H1 (cell line): ENCODE results near the gene PXN. TPM values are rescaled to one million over a fixed set of nuclear protein-coding genes. Genes with fewer than 3 reads are reported as not detected.

Source experiments
- CTCF ChIA-PET: fragments of 300-600 bp; sonication (Branson Sonifier 250); formaldehyde crosslinking; loops from one replicate; lab custom pipeline; 2021; ENCODE audit not compliant: partially characterized antibody; lab: Charles Lee
- POLR2A ChIA-PET: fragments of 300-600 bp; sonication (Branson Sonifier 250); formaldehyde crosslinking; loops from one replicate; lab custom pipeline; 2021; ENCODE audit warnings: inconsistent platforms; ENCODE audit not compliant: partially characterized antibody; lab: Charles Lee
- DNase-seq, 2 experiments: peaks; one replicate each; pipeline versions ENCODE4 v3.0.0 to v3.0.0-alpha.2; 2010 to 2022; ENCODE audit warnings: low spot score in 2 of 2, low read depth in 1 of 2, mixed read lengths in 1 of 2
- FAIRE-seq: peaks from 2 replicates; lab custom pipeline; 2011; peaks lifted over from hg19 to GRCh38; lab: Jason Lieb, UNC
- H2AFZ ChIP-seq: 2 replicates; pipeline ENCODE4 v1.8.1; 2012; ENCODE audit warnings: low read length, inconsistent platforms
- H2AK5ac ChIP-seq: 2 replicates; pipeline ENCODE4 v1.6.1; 2013; ENCODE audit warnings: low read depth, low read length
- H2BK120ac ChIP-seq: replicated peaks from 2 replicates; pipeline ENCODE3; 2013; ENCODE audit warnings: low read depth, low read length, inconsistent platforms
- H2BK12ac ChIP-seq: 2 replicates; pipeline ENCODE4 v1.6.1; 2013; ENCODE audit warnings: low read depth, low read length
- H2BK15ac ChIP-seq: 2 replicates; pipeline ENCODE4 v1.6.1; 2013; ENCODE audit warnings: low read length
- H2BK20ac ChIP-seq: 2 replicates; pipeline ENCODE4 v1.6.1; 2013; ENCODE audit warnings: low read length
- H2BK5ac ChIP-seq: 2 replicates; pipeline ENCODE4 v1.6.1; 2013; ENCODE audit warnings: low read depth, low read length
- H3K14ac ChIP-seq: 2 replicates; pipeline ENCODE4 v1.6.1; 2013; ENCODE audit warnings: inconsistent platforms; ENCODE audit not compliant: insufficient read length
- H3K18ac ChIP-seq: 2 replicates; pipeline ENCODE4 v1.6.1; 2013; ENCODE audit warnings: low read length; ENCODE audit errors: extremely low read depth
- H3K23ac ChIP-seq: 2 replicates; pipeline ENCODE4 v1.6.1; 2013; ENCODE audit warnings: inconsistent platforms; ENCODE audit not compliant: insufficient read length
- H3K23me2 ChIP-seq: 2 replicates; pipeline ENCODE4 v1.6.1; 2013; ENCODE audit warnings: low read depth, low read length
- H3K27ac ChIP-seq: 2 replicates; pipeline ENCODE4 v1.6.1; 2011; ENCODE audit warnings: low read depth, low read length, inconsistent platforms
- H3K27me3 ChIP-seq, 4 experiments: replicated peaks in 1 of 4; 1 replicate in 1 of 4; 2 replicates in 3 of 4; pipeline versions ENCODE4 v1.6.1 to v1.8.1; 2011 to 2013; ENCODE audit warnings: low read length in 3 of 4, mild to moderate bottlenecking in 3 of 4, inconsistent platforms in 2 of 4, mixed read lengths in 2 of 4, moderate library complexity in 1 of 4; ENCODE audit not compliant: control insufficient read depth in 3 of 4, insufficient read depth in 3 of 4; ENCODE audit errors: extremely low read depth in 1 of 4
- H3K36me3 ChIP-seq, 4 experiments: 2 replicates each; pipeline versions ENCODE4 v1.6.1 to v1.8.1; 2011 to 2013; ENCODE audit warnings: mild to moderate bottlenecking in 4 of 4, low read length in 3 of 4, moderate library complexity in 2 of 4, control low read depth in 1 of 4, inconsistent platforms in 1 of 4; ENCODE audit not compliant: insufficient read depth in 4 of 4, control insufficient read depth in 2 of 4
- H3K4ac ChIP-seq: replicated peaks from 2 replicates; pipeline ENCODE3; 2013; ENCODE audit warnings: low read length, low read depth, mixed read lengths, inconsistent platforms; ENCODE audit not compliant: insufficient read length
- H3K4me1 ChIP-seq, 4 experiments: replicated peaks in 1 of 4; 1 replicate in 1 of 4; 2 replicates in 3 of 4; pipeline versions ENCODE4 v1.6.1 to v1.8.1; 2011 to 2013; ENCODE audit warnings: low read length in 3 of 4, inconsistent platforms in 2 of 4, mixed read lengths in 1 of 4; ENCODE audit not compliant: insufficient read depth in 4 of 4, control insufficient read depth in 3 of 4
- H3K4me2 ChIP-seq, 2 experiments: 2 replicates each; pipeline versions ENCODE4 v1.6.1 to v1.8.1; 2011 to 2013; ENCODE audit warnings: low read depth in 2 of 2, low read length in 2 of 2, control low read depth in 1 of 2, inconsistent platforms in 1 of 2, mild to moderate bottlenecking in 1 of 2; ENCODE audit not compliant: insufficient read depth in 1 of 2
- H3K4me3 ChIP-seq, 4 experiments: fragments of 200-600, 300-600 bp in 1 of 4; sonication (generic), shearing (Covaris generic), sonication (Bioruptor Twin) in 1 of 4; 2 replicates each; pipeline versions ENCODE4 v1.5.1 to v1.8.1; 2011 to 2016; ENCODE audit warnings: low read length in 4 of 4, low read depth in 3 of 4, control low read depth in 2 of 4, inconsistent platforms in 2 of 4, mild to moderate bottlenecking in 2 of 4, mixed read lengths in 1 of 4, moderate library complexity in 1 of 4; ENCODE audit not compliant: insufficient read depth in 2 of 4; ENCODE audit errors: extremely low read depth in 1 of 4
- H3K56ac ChIP-seq: replicated peaks from 2 replicates; pipeline ENCODE3; 2013; ENCODE audit warnings: low read depth, mild to moderate bottlenecking, mixed read lengths, low read length, inconsistent platforms; ENCODE audit not compliant: insufficient read length
- H3K79me1 ChIP-seq: 2 replicates; pipeline ENCODE4 v1.6.1; 2013; ENCODE audit warnings: low read depth, low read length, control low read depth
- H3K79me2 ChIP-seq, 2 experiments: 2 replicates each; pipeline versions ENCODE4 v1.6.1 to v1.8.1; 2012 to 2013; ENCODE audit warnings: low read length in 2 of 2, mild to moderate bottlenecking in 2 of 2, inconsistent platforms in 1 of 2; ENCODE audit not compliant: insufficient read depth in 2 of 2, control insufficient read depth in 1 of 2
- H3K9ac ChIP-seq, 4 experiments: replicated peaks in 1 of 4; 1 replicate in 1 of 4; 2 replicates in 3 of 4; pipeline versions ENCODE4 v1.6.1 to v1.8.1; 2011 to 2013; ENCODE audit warnings: low read depth in 3 of 4, low read length in 3 of 4, control low read depth in 2 of 4, mild to moderate bottlenecking in 2 of 4, moderate library complexity in 2 of 4, inconsistent platforms in 1 of 4; ENCODE audit errors: extremely low read depth in 1 of 4
- H3K9me3 ChIP-seq, 2 experiments: 2 replicates each; pipeline versions ENCODE4 v1.6.1 to v1.8.1; 2012 to 2013; ENCODE audit warnings: mild to moderate bottlenecking in 2 of 2, moderate library complexity in 2 of 2, control low read depth in 1 of 2, inconsistent platforms in 1 of 2, low read depth in 1 of 2, low read length in 1 of 2, mixed read lengths in 1 of 2; ENCODE audit not compliant: insufficient read depth in 2 of 2
- H4K20me1 ChIP-seq, 2 experiments: replicated peaks in 1 of 2; 2 replicates each; pipeline versions ENCODE3 to v1.8.1; 2011 to 2013; ENCODE audit warnings: inconsistent platforms in 2 of 2, low read length in 2 of 2, mild to moderate bottlenecking in 1 of 2; ENCODE audit not compliant: insufficient read depth in 2 of 2, control insufficient read depth in 1 of 2
- H4K5ac ChIP-seq: 2 replicates; pipeline ENCODE4 v1.6.1; 2013; ENCODE audit warnings: low read length, low read depth, mixed read lengths, inconsistent platforms; ENCODE audit not compliant: insufficient read length
- H4K8ac ChIP-seq: 2 replicates; pipeline ENCODE4 v1.8.0; 2013; ENCODE audit warnings: mild to moderate bottlenecking, moderate library complexity, low read length, inconsistent platforms; ENCODE audit not compliant: insufficient read depth; ENCODE audit errors: extremely low read depth
- H4K91ac ChIP-seq: replicated peaks from 2 replicates; pipeline ENCODE3; 2013; ENCODE audit warnings: low read length, mixed read lengths, inconsistent platforms; ENCODE audit not compliant: insufficient read length
- BCL11A ChIP-seq, 2 experiments: IDR thresholded peaks; one replicate each; pipeline ENCODE4 v1.6.1; 2011; ENCODE audit warnings: low read depth in 2 of 2, low read length in 2 of 2, mild to moderate bottlenecking in 2 of 2
- CREB1 ChIP-seq: IDR thresholded peaks from 2 replicates; pipeline ENCODE4 v1.6.1; 2012; ENCODE audit warnings: inconsistent platforms
- EZH2 ChIP-seq: fragments of 200-600 bp; sonication (generic); IDR thresholded peaks from 2 replicates; pipeline ENCODE4 v1.7.1; 2012; ENCODE audit warnings: low read depth, mild to moderate bottlenecking, moderate library complexity, low read length, inconsistent platforms; ENCODE audit not compliant: severe bottlenecking
- JUND ChIP-seq: IDR thresholded peaks from 2 replicates; pipeline ENCODE4 v1.6.1; 2011; ENCODE audit warnings: mild to moderate bottlenecking, improper control_type of control experiment, low read length
- KDM1A ChIP-seq: fragments of 200-600, 300-600 bp; sonication (generic); IDR thresholded peaks from 2 replicates; pipeline ENCODE4 v1.7.1; 2016; ENCODE audit warnings: mild to moderate bottlenecking, low read length, borderline replicate concordance
- POLR2AphosphoS5 ChIP-seq: IDR thresholded peaks from 2 replicates; pipeline ENCODE4 v1.6.1; 2011; ENCODE audit warnings: low read depth, low read length
- RBBP5 ChIP-seq: IDR thresholded peaks from 2 replicates; pipeline ENCODE4 v1.7.1; 2012; ENCODE audit warnings: low read depth, mild to moderate bottlenecking, inconsistent platforms, low read length, moderate library complexity, borderline replicate concordance
- SAP30 ChIP-seq: fragments of 300-600 bp; sonication (generic); IDR thresholded peaks from 2 replicates; pipeline ENCODE4 v1.7.1; 2012; ENCODE audit warnings: low read length, moderate library complexity, mild to moderate bottlenecking, inconsistent platforms; ENCODE audit not compliant: insufficient read depth, insufficient replicate concordance
- SIX5 ChIP-seq: IDR thresholded peaks from 2 replicates; pipeline ENCODE4 v1.6.1; 2011; ENCODE audit warnings: mild to moderate bottlenecking, low read depth, low read length
- SUZ12 ChIP-seq: fragments of 200-600 bp; sonication (generic); IDR thresholded peaks from 2 replicates; pipeline ENCODE4 v1.6.1; 2012; ENCODE audit warnings: mild to moderate bottlenecking, inconsistent platforms, low read length, moderate library complexity, mixed read lengths
- whole genome bisulfite sequencing, 2 experiments: shearing (Covaris generic) in 1 of 2; methylation state at CpG; one replicate each; pipeline versions ENCODE4 v1.1.6 to v1.1.7; 2013 to 2015; ENCODE audit warnings: low lambda C conversion rate in 2 of 2, mixed read lengths in 2 of 2, inconsistent platforms in 1 of 2, low coverage in 1 of 2, missing lambda C conversion rate in 1 of 2; ENCODE audit not compliant: insufficient replicate concordance in 2 of 2, insufficient coverage in 1 of 2, insufficient read length in 1 of 2; ENCODE audit errors: extremely low coverage in 1 of 2, missing lambda C conversion rate in 1 of 2; 5-methylcytosine and 5-hydroxymethylcytosine counted together
- polyA plus RNA-seq, 7 experiments: library from polyadenylated mRNA; depleted of rRNA in 3 of 7; stranded (reverse) in 5 of 7; unstranded in 2 of 7; fragments of >200 nt in 5 of 7; fragments of 200-250 nt in 2 of 7; gene quantifications; 1 replicate in 5 of 7; 2 replicates in 1 of 7; 4 replicates in 1 of 7; pipeline versions ENCODE4 v1.2.1 to v1.2.3, GENCODE V29; 2011 to 2013; ENCODE audit warnings: missing spikeins in 2 of 7, mixed read lengths in 2 of 7
- total RNA-seq: library from RNA; stranded (reverse); fragmentation: NEBNext Ultra II Directional; extraction: Animal tissue kit (Norgen Biotek cat#: 25700); gene quantifications from 2 replicates; pipeline ENCODE4 v1.2.1, GENCODE V29; 2021

The PXN gene
- total and polyA plus RNA-seq, 2 of the 8 experiments (the other 6 are each of a cell fraction or from before 2014, with no cell fraction given) = 51.0 to 105 TPM

GRCh38 chr12:120301962-120302815, 36.7 kb upstream of the PXN start, which contains the start of gene SIRT4:
Gene SIRT4, plus strand, starts transcription at chr12:120302321. Its CDS starts 1,241 bp downstream, at chr12:120303562.
- Histone ChIP-seq H2AK5ac (no peak within 1 kb of the TSS), H3K14ac (no peak within 1 kb of the TSS), H3K27me3 (no peaks in the 10 kb centered on the region), H3K4me3 (peak within 1 kb of the TSS; percentile 79 to 98 (median 88)), H2BK15ac (no peak within 1 kb of the TSS), H3K23me2 (peaks cover 5% of the 10 kb centered on the region), H2AFZ (peak within 1 kb of the TSS; percentile 100), H3K56ac (no peak within 1 kb of the TSS), H4K5ac (no peak within 1 kb of the TSS), H4K8ac (no peak within 1 kb of the TSS), H3K4ac (no peak within 1 kb of the TSS), H3K4me2 (peak within 1 kb of the TSS; percentile 86 to 88), H2BK12ac (no peak within 1 kb of the TSS), H4K20me1 (no peaks in the 10 kb centered on the region), H3K79me2 (no peaks in the 10 kb centered on the region), H3K9me3 (no peaks in the 10 kb centered on the region), H3K9ac (peak within 1 kb of the TSS in 3 of 4 experiments; percentile 60 to 97 (median 82); a peak in 6 of 7 replicates), H3K23ac (no peak within 1 kb of the TSS), H2BK5ac (peak within 1 kb of the TSS; percentile 41; the same call in 1 of the 2 replicates), H2BK20ac (no peak within 1 kb of the TSS), H3K27ac (peak within 1 kb of the TSS; percentile 84), H2BK120ac (no peak within 1 kb of the TSS), H3K36me3 (no peaks in the 10 kb centered on the region), H4K91ac (no peak within 1 kb of the TSS), H3K18ac (peak within 1 kb of the TSS; percentile 64; the same call in 1 of the 2 replicates), H3K4me1 (no peaks in the 10 kb centered on the region), H3K79me1 (no peaks in the 10 kb centered on the region)
- 17% methylated on average over 30 of the region's 31 CpGs; no CpG with 5 or more reads in 1 of the 2 experiments for WGBS, 2 experiments
- FAIRE-seq (peak; percentile 93), DNase-seq (peak in 1 of 2 experiments; percentile 87)
- ChIA-PET POLR2A (interaction anchor here (0.6 to 4.7 kb wide), 14 partner anchors 10 to 177 kb away, joined by 3 to 131 read pairs (median 3); partner anchors contain the start of genes RNU4-1, RNU4-2 and RPLP0), CTCF (interaction anchor here (0.8 to 7.2 kb wide), 24 partner anchors 9 to 230 kb away, joined by 3 to 109 read pairs (median 4); partner anchors contain the start of genes PXN and RNU4-1)
- TF ChIP-seq SIX5 = peak; percentile 90
- no peak for TF ChIP-seq KDM1A
- no peak for TF ChIP-seq SUZ12
- TF ChIP-seq SAP30 = peak; percentile 72
- TF ChIP-seq POLR2AphosphoS5 = no peak
- no peak for TF ChIP-seq RBBP5
- TF ChIP-seq CREB1 = peak; percentile 69; the same call in 1 of the 2 replicates
- no peak for TF ChIP-seq BCL11A (IDR thresholded peaks at IDR 0.05; ENCODE audit: low read depth in 2 of 2, low read length in 2 of 2)
- peak; percentile 82 for TF ChIP-seq JUND
- TF ChIP-seq EZH2 = no peak
